IMR-90 (cell line): Measurements from ENCODE around the gene CRACR2B. TPM values are rescaled to one million over a fixed set of nuclear protein-coding genes. Genes with fewer than 3 reads are reported as not detected.

Experiments used
- ATAC-seq: fragments of 200-7000 bp; cut with Tn5 transposase; 2 replicates; pipeline ENCODE4 v1.9.1; 2020; ENCODE audit warnings: low read depth, mild to moderate bottlenecking, moderate library complexity
- BruUV-seq: library from RNA; stranded (reverse); fragments of 400-500 nt; replicated peaks from 2 replicates; lab custom pipeline; 2021; lab: Mats Ljungman, UMichigan
- CTCF ChIA-PET: fragments of 300-600 bp; formaldehyde crosslinking; extraction: SDS; loops from one replicate; lab custom pipeline; 2021; ENCODE audit warnings: antibody characterized with exemption; lab: Yijun Ruan, JAX
- POLR2A ChIA-PET: fragments of 300-600 bp; sonication (Branson Sonifier 250); formaldehyde crosslinking; loops from one replicate; lab custom pipeline; 2022; ENCODE audit warnings: antibody characterized with exemption; ENCODE audit not compliant: unreplicated experiment; lab: Charles Lee
- DNase-seq: peaks from one replicate; pipeline ENCODE4 v3.0.0; 2013
- H2AFZ ChIP-seq: replicated peaks from 2 replicates; pipeline ENCODE3; 2013; ENCODE audit warnings: low read length, mild to moderate bottlenecking; ENCODE audit not compliant: poor library complexity
- H2AK5ac ChIP-seq: 2 replicates; pipeline ENCODE4 v1.6.1; 2013; ENCODE audit warnings: low read depth, low read length, inconsistent platforms
- H2AK9ac ChIP-seq: replicated peaks from 2 replicates; pipeline ENCODE3; 2013; ENCODE audit warnings: mild to moderate bottlenecking, low read depth, low read length, moderate library complexity; ENCODE audit not compliant: poor library complexity
- H2BK120ac ChIP-seq: 2 replicates; pipeline ENCODE4 v1.6.1; 2013; ENCODE audit warnings: low read depth, low read length, inconsistent platforms
- H2BK15ac ChIP-seq: 3 replicates; pipeline ENCODE4 v1.6.1; 2013; ENCODE audit warnings: low read depth, low read length, inconsistent platforms
- H2BK20ac ChIP-seq: 2 replicates; pipeline ENCODE4 v1.6.1; 2013; ENCODE audit warnings: low read depth, mild to moderate bottlenecking, inconsistent platforms, low read length, moderate library complexity
- H2BK5ac ChIP-seq: 2 replicates; pipeline ENCODE4 v1.6.1; 2013; ENCODE audit warnings: mild to moderate bottlenecking, low read depth, low read length, inconsistent platforms; ENCODE audit not compliant: poor library complexity, severe bottlenecking
- H3K14ac ChIP-seq: replicated peaks from 2 replicates; pipeline ENCODE4 v1.6.1; 2013; ENCODE audit warnings: low read depth, low read length, inconsistent platforms
- H3K18ac ChIP-seq: 2 replicates; pipeline ENCODE4 v1.6.1; 2013; ENCODE audit warnings: low read depth, low read length, control low read depth
- H3K23ac ChIP-seq: 2 replicates; pipeline ENCODE4 v1.6.1; 2013; ENCODE audit warnings: low read depth, low read length, inconsistent platforms
- H3K27ac ChIP-seq: 2 replicates; pipeline ENCODE4 v1.5.1; 2013; ENCODE audit warnings: mild to moderate bottlenecking, control low read depth, low read length; ENCODE audit not compliant: insufficient read depth
- H3K27me3 ChIP-seq: 2 replicates; pipeline ENCODE4 v1.6.1; 2013; ENCODE audit warnings: low read length; ENCODE audit not compliant: control insufficient read depth, insufficient read depth
- H3K36me3 ChIP-seq: 2 replicates; pipeline ENCODE4 v1.6.1; 2013; ENCODE audit warnings: low read length, mixed read lengths; ENCODE audit not compliant: control insufficient read depth, insufficient read depth
- H3K4ac ChIP-seq: 2 replicates; pipeline ENCODE4 v1.6.1; 2013; ENCODE audit warnings: low read depth, low read length, inconsistent platforms
- H3K4me1 ChIP-seq: 2 replicates; pipeline ENCODE4 v1.6.1; 2013; ENCODE audit warnings: low read length, mixed read lengths; ENCODE audit not compliant: control insufficient read depth, insufficient read depth
- H3K4me2 ChIP-seq: 2 replicates; pipeline ENCODE4 v1.6.1; 2013; ENCODE audit warnings: low read depth, mild to moderate bottlenecking, control low read depth, low read length, moderate library complexity
- H3K4me3 ChIP-seq: 2 replicates; pipeline ENCODE4 v1.5.1; 2013; ENCODE audit warnings: low read depth, mild to moderate bottlenecking, control low read depth, low read length, moderate library complexity; ENCODE audit not compliant: insufficient read depth
- H3K56ac ChIP-seq: 2 replicates; pipeline ENCODE4 v1.6.1; 2013; ENCODE audit warnings: low read length, inconsistent platforms; ENCODE audit not compliant: insufficient read depth; ENCODE audit errors: extremely low read depth
- H3K79me1 ChIP-seq, 2 experiments: 2 replicates each; pipeline ENCODE4 v1.6.1; 2013; ENCODE audit warnings: low read length in 2 of 2, inconsistent platforms in 1 of 2, low read depth in 1 of 2
- H3K9ac ChIP-seq: 2 replicates; pipeline ENCODE4 v1.6.1; 2013; ENCODE audit warnings: low read depth, low read length, control low read depth
- H3K9me1 ChIP-seq: 2 replicates; pipeline ENCODE4 v1.6.1; 2013; ENCODE audit warnings: low read length, inconsistent platforms; ENCODE audit not compliant: insufficient read depth
- H3K9me3 ChIP-seq: 2 replicates; pipeline ENCODE4 v1.6.1; 2013; ENCODE audit warnings: low read length; ENCODE audit not compliant: control insufficient read depth, insufficient read depth
- H4K20me1 ChIP-seq: 2 replicates; pipeline ENCODE4 v1.6.1; 2013; ENCODE audit warnings: low read length, inconsistent platforms; ENCODE audit not compliant: insufficient read depth
- H4K5ac ChIP-seq: 2 replicates; pipeline ENCODE4 v1.6.1; 2013; ENCODE audit warnings: mild to moderate bottlenecking, low read depth, low read length, control low read depth
- H4K8ac ChIP-seq, 2 experiments: 2 replicates each; pipeline ENCODE4 v1.6.1; 2013; ENCODE audit warnings: low read depth in 2 of 2, low read length in 2 of 2, control low read depth in 1 of 2, inconsistent platforms in 1 of 2
- H4K91ac ChIP-seq: 2 replicates; pipeline ENCODE4 v1.6.1; 2013; ENCODE audit warnings: low read depth, low read length, inconsistent platforms; ENCODE audit not compliant: insufficient read depth
- MAZ ChIP-seq: IDR thresholded peaks from 2 replicates; pipeline ENCODE4 v1.6.1; 2012; ENCODE audit warnings: low read depth, mild to moderate bottlenecking, low read length, improper control_type of control experiment, moderate library complexity, borderline replicate concordance
- MXI1 ChIP-seq: IDR thresholded peaks from 2 replicates; pipeline ENCODE4 v1.6.1; 2012; ENCODE audit warnings: low read depth, mild to moderate bottlenecking, low read length, moderate library complexity, borderline replicate concordance
- RAD21 ChIP-seq: IDR thresholded peaks from 2 replicates; pipeline ENCODE4 v1.6.1; 2012; ENCODE audit warnings: low read length, improper control_type of control experiment
- SMC3 ChIP-seq: fragments of 150-350 bp; IDR thresholded peaks from 2 replicates; pipeline ENCODE4 v1.6.1; 2016; ENCODE audit warnings: low read depth, mild to moderate bottlenecking, antibody characterized with exemption, low read length, moderate library complexity
- WGBS, 2 experiments: methylation state at CpG; one replicate each; pipeline versions ENCODE4 v1.1.5 to v1.1.7; 2013; ENCODE audit warnings: missing lambda C conversion rate in 2 of 2; ENCODE audit not compliant: insufficient read length in 1 of 2; ENCODE audit errors: extremely low coverage in 2 of 2; 5-methylcytosine and 5-hydroxymethylcytosine counted together
- dilution Hi-C: fragments of 300-500 bp; cut with HindIII; formaldehyde crosslinking; loops from one replicate; pipeline ENCODE4 v1.14.3; 2018; ENCODE audit warnings: low sequenced_read_pairs; ENCODE audit not compliant: unreplicated experiment
- in situ Hi-C: fragments of 300-500 bp; cut with MboI; formaldehyde crosslinking; loops from 3 replicates; pipeline ENCODE4 v1.14.3; 2019; ENCODE audit warnings: low sequenced_read_pairs, inconsistent platforms, mixed read lengths
- intact Hi-C: fragments of 100-400 bp; cut with micrococcal nuclease; formaldehyde crosslinking; loops from 2 replicates; pipeline ENCODE4 v1.10.0; 2022
- polyA plus RNA-seq, 3 experiments: library from polyadenylated mRNA; depleted of rRNA; stranded (reverse); fragments of >200 nt; gene quantifications; 2 replicates each; pipeline ENCODE4 v1.2.3, GENCODE V29; 2012; ENCODE audit warnings: low replicate concordance in 1 of 3
- total RNA-seq: library from RNA; depleted of rRNA; stranded (reverse); fragments of >200 nt; gene quantifications from 2 replicates; pipeline ENCODE4 v1.2.3, GENCODE V29; 2012
- TF ChIP-seq, protein P1 (sequence below): conservative IDR thresholded peaks from 2 replicates; pipeline ENCODE4 v1.5.1; 2012; ENCODE audit warnings: mild to moderate bottlenecking, low read depth, low read length, improper control_type of control experiment

CRACR2B gene
- total and polyA plus RNA-seq, 2 of the 4 experiments (the other 2 are of a cell fraction), result 0.54 to 2.5 TPM

DNA sequence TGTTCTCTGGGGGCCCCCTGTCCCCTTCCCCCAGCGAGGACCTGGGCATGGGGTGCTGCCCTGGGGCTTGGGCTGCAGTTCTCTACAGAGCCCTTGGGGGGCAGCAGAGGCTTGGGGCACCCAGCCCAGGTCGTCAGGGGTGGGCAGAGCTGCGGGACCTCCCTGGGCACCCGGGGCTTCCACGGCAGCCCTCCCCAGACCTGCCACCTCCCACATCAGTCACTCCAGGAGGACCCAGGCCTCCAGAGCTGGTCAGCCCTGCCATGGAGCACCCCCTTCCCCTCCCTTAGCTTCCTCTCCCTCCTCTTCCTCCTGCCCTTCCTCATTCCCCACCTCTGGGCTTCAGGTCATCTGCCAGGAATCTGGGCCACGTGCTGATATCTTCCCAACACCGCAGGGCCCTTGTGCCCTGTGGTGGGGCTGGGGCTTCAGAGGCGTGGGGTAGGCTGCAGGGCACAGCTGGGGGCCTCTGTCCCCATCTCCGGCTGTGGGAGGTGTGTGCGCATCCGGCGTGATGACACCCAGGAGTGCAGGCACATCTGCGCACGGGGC is 20.7 kb downstream of the CRACR2B start:
- Histone ChIP-seq H3K36me3 (peaks cover 2% of the 10 kb centered on the region; the same call in 1 of the 2 replicates), H4K20me1 (peaks cover 44% of the 10 kb centered on the region), H3K14ac (no peak overlapping the region), H2BK20ac (no peak overlapping the region), H2BK5ac (no peak overlapping the region), H3K27ac (no peak overlapping the region), H3K4ac (0 out of 2 replicates have a peak overlapping the region, but pooled peaks have one; percentile 44), H2BK15ac (no peak overlapping the region), H2AK5ac (peak overlapping the region; percentile 64; the same call in 1 of the 2 replicates), H3K79me1 (peaks cover 23 to 85% of the 10 kb centered on the region in 2 experiments), H4K5ac (no peak overlapping the region), H2BK120ac (no peak overlapping the region; the same call in 1 of the 2 replicates), H2AFZ (peak overlapping the region; percentile 54), H3K56ac (no peak overlapping the region), H2AK9ac (peak overlapping the region; percentile 79), H3K9ac (no peak overlapping the region), H4K8ac (0 out of 4 replicates have a peak overlapping the region, but pooled peaks of 1 of the 2 experiments have one; percentile 38), H3K4me1 (peaks cover 42% of the 10 kb centered on the region), H3K4me3 (no peak overlapping the region), H3K23ac (no peak overlapping the region), H3K9me1 (peaks cover 11% of the 10 kb centered on the region; the same call in 1 of the 2 replicates), H4K91ac (no peak overlapping the region), H3K9me3 (no peaks in the 10 kb centered on the region), H3K4me2 (no peak overlapping the region), H3K27me3 (no peaks in the 10 kb centered on the region), H3K18ac (no peak overlapping the region)
- ChIA-PET POLR2A (no interaction called here), CTCF (interaction anchor here (0.8 kb wide), 1 partner anchor 9 kb away, joined by 3 read pairs; no protein-coding TSS in a partner anchor)
- ATAC-seq (0 out of 2 replicates have a peak, but pooled peaks have one; percentile 7), DNase-seq (no peak)
- dilution Hi-C loops, result no loop called here
- WGBS, 2 experiments, result 40% methylated on average over 1 of the region's 14 CpGs; no CpG with 5 or more reads in 1 of the 2 experiments
- in situ Hi-C loops, result no loop called here
- intact Hi-C loops, result loop anchor here (10.0 kb wide), 1 partner anchor 206 kb away; no protein-coding TSS in a partner anchor
- TF ChIP-seq MXI1 (no peak), RAD21 (peak; percentile 74), SMC3 (peak; percentile 38), MAZ (peak; percentile 20; the same call in 1 of the 2 replicates)
- TF ChIP-seq, protein P1, sequence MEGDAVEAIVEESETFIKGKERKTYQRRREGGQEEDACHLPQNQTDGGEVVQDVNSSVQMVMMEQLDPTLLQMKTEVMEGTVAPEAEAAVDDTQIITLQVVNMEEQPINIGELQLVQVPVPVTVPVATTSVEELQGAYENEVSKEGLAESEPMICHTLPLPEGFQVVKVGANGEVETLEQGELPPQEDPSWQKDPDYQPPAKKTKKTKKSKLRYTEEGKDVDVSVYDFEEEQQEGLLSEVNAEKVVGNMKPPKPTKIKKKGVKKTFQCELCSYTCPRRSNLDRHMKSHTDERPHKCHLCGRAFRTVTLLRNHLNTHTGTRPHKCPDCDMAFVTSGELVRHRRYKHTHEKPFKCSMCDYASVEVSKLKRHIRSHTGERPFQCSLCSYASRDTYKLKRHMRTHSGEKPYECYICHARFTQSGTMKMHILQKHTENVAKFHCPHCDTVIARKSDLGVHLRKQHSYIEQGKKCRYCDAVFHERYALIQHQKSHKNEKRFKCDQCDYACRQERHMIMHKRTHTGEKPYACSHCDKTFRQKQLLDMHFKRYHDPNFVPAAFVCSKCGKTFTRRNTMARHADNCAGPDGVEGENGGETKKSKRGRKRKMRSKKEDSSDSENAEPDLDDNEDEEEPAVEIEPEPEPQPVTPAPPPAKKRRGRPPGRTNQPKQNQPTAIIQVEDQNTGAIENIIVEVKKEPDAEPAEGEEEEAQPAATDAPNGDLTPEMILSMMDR, result peak; percentile 66
- BruUV-seq, result no TSS peak
